Caki2 (cell line): ENCODE measurements around the gene SEMA6A. TPM values are rescaled to one million over a fixed set of nuclear protein-coding genes. Genes with fewer than 3 reads are reported as not detected.

Experiments
- DNase-seq: peaks from one replicate; pipeline ENCODE4 v3.0.0-alpha.2; 2015; ENCODE audit warnings: low read depth
- in situ Hi-C: cut with HindIII; loops from 2 replicates; pipeline ENCODE4 v1.10.0; 2016; ENCODE audit warnings: low sequenced_read_pairs, low pct_unique_long_range_greater_than_20kb, mixed read lengths
- total RNA-seq: library from RNA; depleted of rRNA; stranded (reverse); fragments of >200 nt; shearing (Covaris generic); gene quantifications from 2 replicates; pipeline ENCODE4 v1.2.3, GENCODE V29; 2014; ENCODE audit warnings: low replicate concordance

Gene SEMA6A
- total RNA-seq, 1 experiment from 2014 or later: 2.2 TPM

- in situ Hi-C loops: no loop called here
- no peak for DNase-seq
These were observed 135.6 kb downstream of the SEMA6A start for GRCh38 chr5:116438979-116439554.

- DNase-seq: no peak
- in situ Hi-C loops: no loop called here
These were observed 136.6 kb downstream of the SEMA6A start for GRCh38 chr5:116437922-116438578.

- in situ Hi-C loops: no loop called here
These were observed 137.3 kb downstream of the SEMA6A start for GRCh38 chr5:116437351-116437705.

GRCh38 chr5:116436674-116437350 is 137.8 kb downstream of the SEMA6A start:
- DNase-seq: no peak
- in situ Hi-C loops: no loop called here

More at GRCh38 chr5:116437351-116437705, 137.3 kb downstream of the SEMA6A start:
- DNase-seq: no peak

GRCh38 chr5:116428966-116429365 is 145.7 kb downstream of the SEMA6A start:
- in situ Hi-C loops: no loop called here
- no peak for DNase-seq

GRCh38 chr5:116428413-116428812 is 146.2 kb downstream of the SEMA6A start:
- in situ Hi-C loops: no loop called here
- DNase-seq: no peak

- in situ Hi-C loops: no loop called here
These were observed 149.7 kb downstream of the SEMA6A start for GRCh38 chr5:116424951-116425350.

GRCh38 chr5:116424258-116424615 is 150.4 kb downstream of the SEMA6A start:
- in situ Hi-C loops: no loop called here
- DNase-seq: no peak

More at GRCh38 chr5:116424951-116425350, 149.7 kb downstream of the SEMA6A start:
- no peak for DNase-seq

- no peak for DNase-seq
- in situ Hi-C loops: no loop called here
These were observed 150.9 kb downstream of the SEMA6A start for GRCh38 chr5:116423587-116424257.

- DNase-seq: no peak
- in situ Hi-C loops: no loop called here
These were observed 151.5 kb downstream of the SEMA6A start for GRCh38 chr5:116423141-116423540.

GRCh38 chr5:116421080-116421629 is 153.5 kb downstream of the SEMA6A start:
- DNase-seq: no peak
- in situ Hi-C loops: no loop called here

GRCh38 chr5:116420540-116420939 is 154.1 kb downstream of the SEMA6A start:
- DNase-seq: no peak
- in situ Hi-C loops: no loop called here

- in situ Hi-C loops: no loop called here
- no peak for DNase-seq
These were observed 155.4 kb downstream of the SEMA6A start for GRCh38 chr5:116419258-116419657.

GRCh38 chr5:116418774-116419173 is 155.8 kb downstream of the SEMA6A start:
- DNase-seq: no peak
- in situ Hi-C loops: no loop called here

- DNase-seq: no peak
- in situ Hi-C loops: no loop called here
These were observed 156.6 kb downstream of the SEMA6A start for GRCh38 chr5:116418016-116418415.

GRCh38 chr5:116415989-116416388 is 158.6 kb downstream of the SEMA6A start:
- in situ Hi-C loops: no loop called here

GRCh38 chr5:116415182-116415581 is 159.4 kb downstream of the SEMA6A start:
- no peak for DNase-seq
- in situ Hi-C loops: no loop called here

More at GRCh38 chr5:116415989-116416388, 158.6 kb downstream of the SEMA6A start:
- no peak for DNase-seq

GRCh38 chr5:116411101-116411571 is 163.5 kb downstream of the SEMA6A start:
- in situ Hi-C loops: no loop called here
- no peak for DNase-seq
